ENCODE measurements around the gene CD82.

DNA sequence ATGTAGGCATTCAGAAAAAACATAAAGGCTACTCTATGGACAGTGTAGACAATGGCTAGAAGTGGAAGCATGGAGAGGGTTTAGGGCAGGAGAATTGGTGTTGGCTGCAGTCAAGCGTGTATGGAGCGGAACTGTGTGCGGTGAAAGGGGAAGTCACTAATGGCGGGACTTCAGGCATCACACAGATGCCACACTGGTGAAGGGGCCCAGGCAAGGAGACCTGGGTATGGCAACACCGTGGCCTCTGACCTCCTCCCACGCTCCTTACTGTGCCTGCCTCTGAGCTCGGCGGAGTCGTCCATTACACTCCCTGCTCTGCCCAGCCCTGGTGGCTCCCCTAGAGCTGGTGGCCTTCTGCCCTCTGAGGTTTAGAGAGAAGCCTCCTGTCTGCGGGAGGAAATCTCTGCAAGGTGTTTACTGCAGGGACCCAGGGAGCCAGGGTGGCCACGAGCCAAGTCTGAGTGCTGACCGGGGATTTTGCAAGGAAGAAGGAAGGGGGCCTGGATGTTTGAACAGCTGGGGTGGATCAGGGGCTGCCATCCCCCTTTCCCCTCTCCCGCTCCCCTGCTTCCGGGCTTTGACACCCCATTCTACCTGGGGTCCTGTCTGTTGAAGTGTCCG, 86.2 kb downstream of the CD82 start:
- TF ChIP-seq, protein P1, sequence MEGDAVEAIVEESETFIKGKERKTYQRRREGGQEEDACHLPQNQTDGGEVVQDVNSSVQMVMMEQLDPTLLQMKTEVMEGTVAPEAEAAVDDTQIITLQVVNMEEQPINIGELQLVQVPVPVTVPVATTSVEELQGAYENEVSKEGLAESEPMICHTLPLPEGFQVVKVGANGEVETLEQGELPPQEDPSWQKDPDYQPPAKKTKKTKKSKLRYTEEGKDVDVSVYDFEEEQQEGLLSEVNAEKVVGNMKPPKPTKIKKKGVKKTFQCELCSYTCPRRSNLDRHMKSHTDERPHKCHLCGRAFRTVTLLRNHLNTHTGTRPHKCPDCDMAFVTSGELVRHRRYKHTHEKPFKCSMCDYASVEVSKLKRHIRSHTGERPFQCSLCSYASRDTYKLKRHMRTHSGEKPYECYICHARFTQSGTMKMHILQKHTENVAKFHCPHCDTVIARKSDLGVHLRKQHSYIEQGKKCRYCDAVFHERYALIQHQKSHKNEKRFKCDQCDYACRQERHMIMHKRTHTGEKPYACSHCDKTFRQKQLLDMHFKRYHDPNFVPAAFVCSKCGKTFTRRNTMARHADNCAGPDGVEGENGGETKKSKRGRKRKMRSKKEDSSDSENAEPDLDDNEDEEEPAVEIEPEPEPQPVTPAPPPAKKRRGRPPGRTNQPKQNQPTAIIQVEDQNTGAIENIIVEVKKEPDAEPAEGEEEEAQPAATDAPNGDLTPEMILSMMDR (IDR thresholded peaks at IDR 0.05), result no peak
- TF ChIP-seq REST (IDR thresholded peaks at IDR 0.05; ENCODE audit: insufficient read depth in 1 of 2, low read depth in 2 of 2, low read length in 1 of 2), result no peak
- no peak for TF ChIP-seq POLR2AphosphoS5 (IDR thresholded peaks at IDR 0.05; ENCODE audit: low read depth, low read length)
- TF ChIP-seq SIN3A (IDR thresholded peaks at IDR 0.05; ENCODE audit: borderline replicate concordance, insufficient read depth, low read depth, low read length), result no peak
